ENCODE results near the gene ME3. TPM values are rescaled to one million over a fixed set of nuclear protein-coding genes. Genes with fewer than 3 reads are reported as not detected.

The ME3 gene
- total and polyA plus RNA-seq, 2 experiments from 2014 or later: 3.5 to 17.2 TPM

- TF ChIP-seq, protein P1, sequence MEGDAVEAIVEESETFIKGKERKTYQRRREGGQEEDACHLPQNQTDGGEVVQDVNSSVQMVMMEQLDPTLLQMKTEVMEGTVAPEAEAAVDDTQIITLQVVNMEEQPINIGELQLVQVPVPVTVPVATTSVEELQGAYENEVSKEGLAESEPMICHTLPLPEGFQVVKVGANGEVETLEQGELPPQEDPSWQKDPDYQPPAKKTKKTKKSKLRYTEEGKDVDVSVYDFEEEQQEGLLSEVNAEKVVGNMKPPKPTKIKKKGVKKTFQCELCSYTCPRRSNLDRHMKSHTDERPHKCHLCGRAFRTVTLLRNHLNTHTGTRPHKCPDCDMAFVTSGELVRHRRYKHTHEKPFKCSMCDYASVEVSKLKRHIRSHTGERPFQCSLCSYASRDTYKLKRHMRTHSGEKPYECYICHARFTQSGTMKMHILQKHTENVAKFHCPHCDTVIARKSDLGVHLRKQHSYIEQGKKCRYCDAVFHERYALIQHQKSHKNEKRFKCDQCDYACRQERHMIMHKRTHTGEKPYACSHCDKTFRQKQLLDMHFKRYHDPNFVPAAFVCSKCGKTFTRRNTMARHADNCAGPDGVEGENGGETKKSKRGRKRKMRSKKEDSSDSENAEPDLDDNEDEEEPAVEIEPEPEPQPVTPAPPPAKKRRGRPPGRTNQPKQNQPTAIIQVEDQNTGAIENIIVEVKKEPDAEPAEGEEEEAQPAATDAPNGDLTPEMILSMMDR (IDR thresholded peaks at IDR 0.05; ENCODE audit: low read depth, low read length): no peak
- H3K36me3 ChIP-seq: no peaks in the 10 kb centered on the region
- H3K4me3 ChIP-seq: no peak overlapping the region
- no peaks in the 10 kb centered on the region for H3K27me3 ChIP-seq
- no peak overlapping the region for H3K27ac ChIP-seq
- peak in 1 of 2 donors; percentile 47 for DNase-seq (ENCODE audit: low read depth in 1 of 2, low spot score in 1 of 2)
- H3K9me3 ChIP-seq (ENCODE audit: low read depth): no peaks in the 10 kb centered on the region
- H3K4me1 ChIP-seq (ENCODE audit: low read depth): no peaks in the 10 kb centered on the region
Observed at GRCh38 chr11:86699040-86699791, 26.8 kb upstream of the ME3 start.

DNA sequence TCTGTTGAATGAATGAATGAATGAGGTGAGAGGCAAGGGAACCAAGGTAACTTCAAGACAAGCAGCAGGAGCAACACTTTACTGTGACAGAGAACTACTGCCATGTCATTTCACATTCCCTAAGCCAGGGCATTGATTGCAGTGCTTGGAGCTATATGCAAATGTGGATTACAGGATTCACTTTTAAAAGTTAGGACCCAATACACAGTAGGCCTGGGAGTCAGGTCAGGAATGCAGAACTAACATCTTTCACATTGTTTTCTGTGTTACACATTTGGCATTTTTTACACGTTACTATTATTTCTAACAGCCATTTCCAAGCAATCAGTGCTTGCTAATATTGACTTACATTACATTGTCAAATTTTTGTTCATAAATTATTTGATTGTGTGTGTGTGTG, 26.2 kb upstream of the ME3 start:
- Histone ChIP-seq H3K27ac (no peak overlapping the region), H3K4me3 (no peak overlapping the region), H3K27me3 (no peaks in the 10 kb centered on the region), H3K4me1 (ENCODE audit: low read depth) (no peaks in the 10 kb centered on the region), H3K36me3 (no peaks in the 10 kb centered on the region), H3K9me3 (ENCODE audit: low read depth) (no peaks in the 10 kb centered on the region)
- no peak for DNase-seq (ENCODE audit: low read depth in 1 of 2, low spot score in 1 of 2)
- TF ChIP-seq, protein P1 (IDR thresholded peaks at IDR 0.05; ENCODE audit: low read depth, low read length): no peak

DNA sequence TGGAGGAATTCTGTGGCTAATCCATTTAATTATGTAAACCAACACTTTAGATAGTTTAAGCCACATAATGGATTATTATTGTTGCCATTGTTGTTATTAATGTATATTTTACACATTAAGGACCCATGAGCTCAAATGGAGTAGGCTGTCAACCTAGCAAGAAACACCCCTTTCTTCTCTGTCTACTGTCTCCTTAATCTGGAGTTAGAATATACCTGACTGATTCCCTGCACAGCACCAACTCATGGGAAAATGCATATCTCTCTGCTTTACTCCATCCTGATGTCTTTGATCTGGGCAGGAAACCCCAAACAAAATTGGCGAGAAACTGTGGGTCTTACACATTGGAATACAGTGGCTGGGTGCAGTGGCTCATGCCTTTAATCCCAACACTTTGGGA, 24.0 kb upstream of the ME3 start:
- no peak for DNase-seq (ENCODE audit: low read depth in 1 of 2, low spot score in 1 of 2)
- H3K9me3 ChIP-seq (ENCODE audit: low read depth): no peaks in the 10 kb centered on the region
- no peaks in the 10 kb centered on the region for H3K36me3 ChIP-seq
- H3K27ac ChIP-seq: no peak overlapping the region
- no peaks in the 10 kb centered on the region for H3K27me3 ChIP-seq
- no peak overlapping the region for H3K4me3 ChIP-seq
- TF ChIP-seq, protein P1 (IDR thresholded peaks at IDR 0.05; ENCODE audit: low read depth, low read length): no peak
- H3K4me1 ChIP-seq (ENCODE audit: low read depth): no peaks in the 10 kb centered on the region

GRCh38 chr11:86696004-86696403, 23.6 kb upstream of the ME3 start:
- Histone ChIP-seq H3K9me3 (ENCODE audit: low read depth) (no peaks in the 10 kb centered on the region), H3K27ac (no peak overlapping the region), H3K4me3 (no peak overlapping the region), H3K36me3 (no peaks in the 10 kb centered on the region), H3K4me1 (ENCODE audit: low read depth) (no peaks in the 10 kb centered on the region), H3K27me3 (no peaks in the 10 kb centered on the region)
- TF ChIP-seq, protein P1 (IDR thresholded peaks at IDR 0.05; ENCODE audit: low read depth, low read length): no peak
- DNase-seq (ENCODE audit: low read depth in 1 of 2, low spot score in 1 of 2): peak in 1 of 2 donors; percentile 95

DNA sequence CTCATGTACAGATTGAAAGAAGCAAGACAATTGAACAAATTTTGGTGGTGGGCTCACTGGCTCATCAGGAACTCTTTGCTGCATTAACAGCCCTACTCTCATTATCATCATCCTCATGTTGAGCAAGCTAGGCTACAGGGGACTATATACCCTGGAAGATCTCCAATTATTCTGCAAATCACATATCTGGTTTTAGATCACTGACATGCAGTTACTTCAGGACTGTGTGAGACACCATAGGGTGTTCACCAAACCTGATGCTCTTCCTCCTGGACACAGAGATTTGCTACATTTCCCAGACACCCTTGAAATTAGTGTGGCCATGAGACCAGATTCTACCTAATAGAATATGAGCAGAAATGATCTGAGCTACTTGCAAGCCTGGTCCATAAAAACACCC, 23.0 kb upstream of the ME3 start:
- TF ChIP-seq, protein P1 (IDR thresholded peaks at IDR 0.05; ENCODE audit: low read depth, low read length): no peak
- DNase-seq (ENCODE audit: low read depth in 1 of 2, low spot score in 1 of 2): no peak
- no peaks in the 10 kb centered on the region for H3K36me3 ChIP-seq
- H3K4me3 ChIP-seq: no peak overlapping the region
- H3K4me1 ChIP-seq (ENCODE audit: low read depth): no peaks in the 10 kb centered on the region
- H3K27me3 ChIP-seq: no peaks in the 10 kb centered on the region
- H3K27ac ChIP-seq: no peak overlapping the region
- no peaks in the 10 kb centered on the region for H3K9me3 ChIP-seq (ENCODE audit: low read depth)

All from cardiac muscle cell (in vitro differentiated cells and primary cell).